Gastrocnemius medialis (tissue), 4 donors: ENCODE data around the gene ZKSCAN3. TPM values are rescaled to one million over a fixed set of nuclear protein-coding genes. Genes with fewer than 3 reads are reported as not detected.
"Not testable (repeated sequence)": the region's sequence is repeated elsewhere in the genome, so short reads cannot be mapped to it uniquely, and the experiment has no call there.

Source experiments
- ATAC-seq, 2 donors: fragments of 150-250 bp; one replicate each; pipeline ENCODE4 v1.9.1; 2016
- DNase-seq, 2 donors: peaks; one replicate each; pipeline ENCODE4 v3.0.0-alpha.2; 2019
- H3K27ac ChIP-seq, 4 donors: fragments of 200-600 bp; sonication (generic); 1 replicate in 1 of 4; 2 replicates in 3 of 4; pipeline ENCODE4 v1.5.1; 2016 to 2018; ENCODE audit warnings: mild to moderate bottlenecking in 2 of 4, moderate library complexity in 1 of 4
- H3K27me3 ChIP-seq, 3 donors: fragments of 200-600 bp; sonication (generic) in 2 of 3; 1 replicate in 1 of 3; 2 replicates in 2 of 3; pipeline versions ENCODE4 v1.5.1 to v1.6.0; 2016 to 2019; ENCODE audit warnings: mild to moderate bottlenecking in 1 of 3, moderate library complexity in 1 of 3
- H3K36me3 ChIP-seq, 2 donors: fragments of 200-600 bp; sonication (generic) in 1 of 2; one replicate each; pipeline ENCODE4 v1.5.1; 2017 to 2018
- H3K4me1 ChIP-seq, 2 donors: fragments of 200-600 bp; sonication (generic) in 1 of 2; one replicate each; pipeline ENCODE4 v1.5.1; 2016 to 2017; ENCODE audit warnings: mild to moderate bottlenecking in 2 of 2
- H3K4me3 ChIP-seq, 4 donors: fragments of 200-600 bp; sonication (generic) in 3 of 4; 1 replicate in 1 of 4; 2 replicates in 3 of 4; pipeline ENCODE4 v1.5.1; 2016 to 2019; ENCODE audit warnings: mild to moderate bottlenecking in 2 of 4
- H3K9me3 ChIP-seq, 3 donors: fragments of 200-600 bp; sonication (generic) in 2 of 3; 1 replicate in 1 of 3; 2 replicates in 2 of 3; pipeline ENCODE4 v1.5.1; 2016 to 2019
- POLR2A ChIP-seq, 2 donors: fragments of 450-650 bp; IDR thresholded peaks; one replicate each; pipeline ENCODE4 v1.6.1; 2017; ENCODE audit warnings: antibody characterized with exemption in 2 of 2, mild to moderate bottlenecking in 2 of 2, moderate library complexity in 2 of 2
- in situ Hi-C, 4 donors: fragments of 200-750 bp; cut with MboI; loops; one replicate each; pipeline versions ENCODE4 v1.15.0 to v1.8.0; 2017; ENCODE audit warnings: low sequenced_read_pairs in 4 of 4
- intact Hi-C: fragments of 100-400 bp; cut with DNase I; formaldehyde crosslinking; loops from one replicate; pipeline ENCODE4 v1.15.1; 2023; ENCODE audit warnings: low total_unique reads
- total RNA-seq, 4 donors: library from RNA; depleted of rRNA; stranded (reverse); fragments of >200 nt; gene quantifications; one replicate each; pipeline versions ENCODE4 v1.1.0 to v1.2.3, GENCODE V29; 2016
- TF ChIP-seq, protein P1 (sequence below), 5 experiments: fragments of 450-650 bp in 3 of 5; fragments of 200-600 bp in 2 of 5; sonication (generic) in 2 of 5; IDR thresholded peaks in 4 of 5; conservative IDR thresholded peaks in 1 of 5; 1 replicate in 4 of 5; 2 replicates in 1 of 5; pipeline ENCODE4 v1.5.1; 2016 to 2019; ENCODE audit warnings: antibody characterized with exemption in 5 of 5, mild to moderate bottlenecking in 3 of 5, moderate library complexity in 3 of 5

The ZKSCAN3 gene
- total RNA-seq, 4 donors from 2014 or later: 1.5 to 4.5 (median 2.4) TPM

DNA sequence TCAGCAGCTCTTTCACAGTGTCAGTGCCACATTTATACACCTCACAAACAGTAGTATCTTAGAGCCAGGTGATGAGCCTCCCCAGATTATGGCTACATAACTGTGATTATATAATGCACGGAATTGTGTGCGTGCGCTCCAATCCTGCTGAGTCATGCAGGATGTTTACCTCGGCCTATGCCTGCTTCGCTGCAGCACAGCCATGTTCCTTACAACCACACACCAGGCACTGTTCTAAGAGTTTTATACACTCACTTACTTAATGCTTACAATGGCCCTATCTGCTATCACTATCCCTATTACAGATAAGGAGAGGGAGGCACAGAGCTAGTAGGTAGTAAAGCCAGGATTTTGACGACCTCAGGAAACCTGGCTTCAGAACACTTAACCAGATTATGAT lies 7.3 kb downstream of the ZKSCAN3 start:
- no peaks in the 10 kb centered on the region for H3K27me3 ChIP-seq
- in situ Hi-C loops (loop anchor here (10.0 to 25.0 kb wide), 3 partner anchors 92 to 1195 kb away; partner anchors contain the start of gene ZSCAN26 (in 3 of the 4)), intact Hi-C loops (loop anchor here (2.0 to 10.0 kb wide), 3 partner anchors 90 to 1222 kb away; partner anchors contain the start of genes ZNF165 and ZSCAN26)
- no peak overlapping the region for H3K4me3 ChIP-seq
- ATAC-seq (no peak), DNase-seq (no peak)
- no peak for TF ChIP-seq POLR2A (IDR thresholded peaks at IDR 0.05)
- TF ChIP-seq, protein P1, sequence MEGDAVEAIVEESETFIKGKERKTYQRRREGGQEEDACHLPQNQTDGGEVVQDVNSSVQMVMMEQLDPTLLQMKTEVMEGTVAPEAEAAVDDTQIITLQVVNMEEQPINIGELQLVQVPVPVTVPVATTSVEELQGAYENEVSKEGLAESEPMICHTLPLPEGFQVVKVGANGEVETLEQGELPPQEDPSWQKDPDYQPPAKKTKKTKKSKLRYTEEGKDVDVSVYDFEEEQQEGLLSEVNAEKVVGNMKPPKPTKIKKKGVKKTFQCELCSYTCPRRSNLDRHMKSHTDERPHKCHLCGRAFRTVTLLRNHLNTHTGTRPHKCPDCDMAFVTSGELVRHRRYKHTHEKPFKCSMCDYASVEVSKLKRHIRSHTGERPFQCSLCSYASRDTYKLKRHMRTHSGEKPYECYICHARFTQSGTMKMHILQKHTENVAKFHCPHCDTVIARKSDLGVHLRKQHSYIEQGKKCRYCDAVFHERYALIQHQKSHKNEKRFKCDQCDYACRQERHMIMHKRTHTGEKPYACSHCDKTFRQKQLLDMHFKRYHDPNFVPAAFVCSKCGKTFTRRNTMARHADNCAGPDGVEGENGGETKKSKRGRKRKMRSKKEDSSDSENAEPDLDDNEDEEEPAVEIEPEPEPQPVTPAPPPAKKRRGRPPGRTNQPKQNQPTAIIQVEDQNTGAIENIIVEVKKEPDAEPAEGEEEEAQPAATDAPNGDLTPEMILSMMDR (IDR thresholded peaks at IDR 0.05 in 4 of 5, conservative IDR thresholded peaks at IDR 0.05 in 1 of 5): no peak
- H3K9me3 ChIP-seq: no peaks in the 10 kb centered on the region
- peaks cover 0 to 25% of the 10 kb centered on the region in 2 donors for H3K36me3 ChIP-seq
- peak overlapping the region in 1 of 4 donors; percentile 82 for H3K27ac ChIP-seq
- peaks cover 19 to 40% of the 10 kb centered on the region in 2 donors for H3K4me1 ChIP-seq

DNA sequence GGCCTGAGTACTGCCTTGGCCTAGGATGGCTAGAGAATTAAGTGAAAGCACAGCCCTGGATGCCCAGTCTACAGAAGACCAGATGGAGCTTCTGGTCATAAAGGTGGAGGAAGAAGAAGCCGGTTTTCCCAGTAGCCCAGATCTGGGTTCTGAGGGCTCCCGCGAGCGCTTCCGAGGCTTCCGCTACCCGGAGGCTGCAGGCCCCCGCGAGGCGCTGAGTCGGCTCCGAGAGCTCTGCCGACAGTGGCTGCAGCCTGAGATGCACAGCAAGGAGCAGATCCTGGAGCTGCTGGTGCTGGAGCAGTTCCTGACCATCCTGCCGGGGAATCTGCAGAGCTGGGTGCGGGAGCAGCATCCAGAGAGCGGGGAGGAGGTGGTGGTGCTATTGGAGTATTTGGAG lies 9.8 kb downstream of the ZKSCAN3 start:
- H3K36me3 ChIP-seq: peaks cover 0 to 48% of the 10 kb centered on the region in 2 donors
- H3K27me3 ChIP-seq, H3K4me3 ChIP-seq, ATAC-seq, DNase-seq, H3K27ac ChIP-seq, H3K9me3 ChIP-seq: not testable (repeated sequence)
- peaks cover 14 to 16% of the 10 kb centered on the region in 2 donors for H3K4me1 ChIP-seq
- intact Hi-C loops (loop anchor here (10.0 kb wide), 1 partner anchor 1225 kb away; a partner anchor contains a TSS), in situ Hi-C loops (loop anchor here (10.0 to 25.0 kb wide), 3 partner anchors 95 to 1197 kb away; partner anchors contain the start of gene ZSCAN26 (in 3 of the 4))

DNA sequence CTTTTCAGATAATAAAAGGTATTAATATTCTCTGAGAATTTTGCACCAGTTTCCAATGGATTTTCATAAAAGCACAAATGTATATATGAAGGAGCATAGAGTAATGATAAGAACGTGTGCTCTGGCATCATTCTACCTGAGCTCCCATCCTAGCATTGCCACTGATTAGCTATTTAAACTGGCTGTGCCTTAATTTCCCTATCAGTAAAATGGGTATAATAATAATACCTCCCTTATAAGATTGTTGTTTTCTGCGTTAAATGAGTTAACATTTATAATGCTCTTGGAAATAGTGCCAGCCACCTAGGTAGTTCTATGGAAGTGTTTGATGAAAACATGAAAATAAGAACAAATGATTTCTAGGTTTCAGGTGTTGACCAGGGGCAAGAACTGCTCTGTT lies 11.2 kb downstream of the ZKSCAN3 start:
- intact Hi-C loops (no loop called here), in situ Hi-C loops (loop anchor here in 1 of 4 donors (25.0 kb wide), 1 partner anchor 1199 kb away; no protein-coding TSS in a partner anchor)
- ATAC-seq (no peak), DNase-seq (no peak)
- TF ChIP-seq, protein P1 (IDR thresholded peaks at IDR 0.05 in 4 of 5, conservative IDR thresholded peaks at IDR 0.05 in 1 of 5): no peak
- no peak for TF ChIP-seq POLR2A (IDR thresholded peaks at IDR 0.05)
- Histone ChIP-seq H3K27me3 (no peaks in the 10 kb centered on the region), H3K36me3 (peaks cover 0 to 62% of the 10 kb centered on the region in 2 donors), H3K4me3 (no peak overlapping the region), H3K27ac (no peak overlapping the region), H3K9me3 (no peaks in the 10 kb centered on the region), H3K4me1 (peaks cover 4 to 6% of the 10 kb centered on the region in 2 donors)

DNA sequence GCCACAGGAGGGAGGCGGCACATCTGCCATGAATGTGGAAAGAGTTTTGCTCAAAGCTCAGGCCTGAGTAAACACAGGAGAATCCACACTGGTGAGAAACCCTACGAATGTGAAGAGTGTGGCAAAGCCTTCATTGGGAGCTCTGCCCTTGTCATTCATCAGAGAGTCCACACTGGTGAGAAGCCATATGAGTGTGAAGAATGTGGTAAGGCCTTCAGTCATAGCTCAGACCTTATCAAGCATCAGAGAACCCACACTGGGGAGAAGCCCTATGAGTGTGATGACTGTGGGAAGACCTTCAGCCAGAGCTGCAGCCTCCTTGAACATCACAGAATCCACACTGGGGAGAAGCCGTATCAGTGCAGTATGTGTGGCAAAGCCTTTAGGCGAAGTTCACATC lies 15.8 kb downstream of the ZKSCAN3 start:
- H3K4me3 ChIP-seq, H3K4me1 ChIP-seq, intact Hi-C loops, H3K27ac ChIP-seq, DNase-seq, H3K27me3 ChIP-seq, ATAC-seq, H3K9me3 ChIP-seq: not testable (repeated sequence)
- peaks cover 0 to 79% of the 10 kb centered on the region in 2 donors for H3K36me3 ChIP-seq
- in situ Hi-C loops: loop anchor here in 1 of 4 donors (25.0 kb wide), 1 partner anchor 1203 kb away; no protein-coding TSS in a partner anchor

DNA sequence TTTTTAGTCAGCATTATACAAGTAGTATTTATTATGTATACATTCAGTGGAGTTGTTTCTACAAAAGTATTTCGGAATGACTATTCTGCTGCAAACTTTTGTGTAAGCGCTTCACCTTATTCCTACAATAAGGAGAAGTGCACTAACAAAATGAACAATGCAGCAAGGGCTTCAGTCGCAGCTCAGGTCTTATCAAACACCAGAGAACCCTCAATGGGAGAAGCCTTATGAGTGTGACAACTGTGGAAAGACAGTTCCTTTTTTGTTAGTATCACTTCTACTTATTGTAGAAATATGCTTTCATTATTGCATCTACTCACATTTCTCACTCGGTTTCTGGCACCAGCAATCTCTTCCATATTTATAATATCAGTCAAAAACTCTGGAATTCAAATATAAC lies 18.8 kb downstream of the ZKSCAN3 start:
- Histone ChIP-seq H3K27ac (no peak overlapping the region), H3K4me1 (no peaks in the 10 kb centered on the region), H3K4me3 (no peak overlapping the region), H3K27me3 (no peaks in the 10 kb centered on the region), H3K36me3 (peaks cover 0 to 52% of the 10 kb centered on the region in 2 donors), H3K9me3 (no peaks in the 10 kb centered on the region)
- intact Hi-C loops: no loop called here
- DNase-seq (no peak), ATAC-seq (no peak)
- in situ Hi-C loops: loop anchor here in 1 of 4 donors (25.0 kb wide), 1 partner anchor 1206 kb away; no protein-coding TSS in a partner anchor
- no peak for TF ChIP-seq POLR2A (IDR thresholded peaks at IDR 0.05)
- TF ChIP-seq, protein P1 (IDR thresholded peaks at IDR 0.05 in 4 of 5, conservative IDR thresholded peaks at IDR 0.05 in 1 of 5): no peak
